Measurements from ENCODE around the gene OTUD7B.

The OTUD7B gene

GRCh38 chr1:149987297-149987595 is 23.3 kb downstream of the OTUD7B start:
- H3K27me3 Mint-ChIP-seq = peaks cover 1% of the 10 kb centered on the region
- no peak for ATAC-seq (ENCODE audit: low read depth)
- H3K4me3 Mint-ChIP-seq = no peak overlapping the region
- no peaks in the 10 kb centered on the region for H3K9me3 Mint-ChIP-seq
- H3K36me3 Mint-ChIP-seq = peaks cover 2% of the 10 kb centered on the region
- no peak for DNase-seq (ENCODE audit: low spot score in 2 of 2)
- H3K4me1 Mint-ChIP-seq = no peaks in the 10 kb centered on the region
- H3K27ac Mint-ChIP-seq = no peak overlapping the region

DNA sequence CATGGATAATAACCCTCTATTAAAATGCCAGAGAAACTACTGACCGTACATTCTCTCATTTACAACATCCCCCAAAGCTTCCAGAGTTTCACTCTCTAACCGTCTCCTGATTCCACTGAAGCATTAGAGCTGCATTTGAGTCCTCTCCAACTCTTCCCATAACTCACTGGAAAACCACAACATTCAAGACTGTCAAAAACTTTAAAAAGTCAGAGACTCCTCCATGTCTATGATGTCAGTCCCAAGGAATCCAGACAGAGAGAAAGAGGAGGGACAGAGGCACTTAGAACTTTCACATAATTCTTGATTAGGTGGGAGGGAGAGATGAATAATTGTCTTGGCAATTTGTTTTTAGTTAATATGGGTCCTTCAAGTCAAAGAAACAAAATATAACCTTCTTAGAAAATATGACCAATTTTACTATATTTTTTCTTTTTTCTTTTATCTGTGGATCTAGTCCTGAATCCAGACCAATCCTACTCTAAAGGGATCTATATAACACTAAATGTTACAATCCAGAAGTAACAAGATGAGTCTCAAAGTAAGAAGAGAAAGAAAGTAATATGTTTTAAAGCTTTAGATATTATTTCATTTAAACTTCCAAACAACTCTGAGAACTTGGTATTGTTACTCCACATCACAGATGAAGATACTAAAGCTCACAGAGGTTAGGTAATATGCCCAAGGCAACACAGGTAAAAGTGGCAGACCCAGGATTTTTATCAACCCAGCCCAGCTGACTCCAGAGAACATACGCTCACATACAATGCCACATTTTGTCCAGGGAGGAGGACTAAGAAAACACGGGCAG is 23.8 kb downstream of the OTUD7B start:
- Mint-ChIP-seq H3K4me1 (no peaks in the 10 kb centered on the region), H3K27ac (no peak overlapping the region), H3K9me3 (no peaks in the 10 kb centered on the region), H3K4me3 (no peak overlapping the region), H3K36me3 (peaks cover 2% of the 10 kb centered on the region), H3K27me3 (peaks cover 1% of the 10 kb centered on the region)
- ATAC-seq (ENCODE audit: low read depth) = no peak
- DNase-seq (ENCODE audit: low spot score in 2 of 2) = no peak

DNA sequence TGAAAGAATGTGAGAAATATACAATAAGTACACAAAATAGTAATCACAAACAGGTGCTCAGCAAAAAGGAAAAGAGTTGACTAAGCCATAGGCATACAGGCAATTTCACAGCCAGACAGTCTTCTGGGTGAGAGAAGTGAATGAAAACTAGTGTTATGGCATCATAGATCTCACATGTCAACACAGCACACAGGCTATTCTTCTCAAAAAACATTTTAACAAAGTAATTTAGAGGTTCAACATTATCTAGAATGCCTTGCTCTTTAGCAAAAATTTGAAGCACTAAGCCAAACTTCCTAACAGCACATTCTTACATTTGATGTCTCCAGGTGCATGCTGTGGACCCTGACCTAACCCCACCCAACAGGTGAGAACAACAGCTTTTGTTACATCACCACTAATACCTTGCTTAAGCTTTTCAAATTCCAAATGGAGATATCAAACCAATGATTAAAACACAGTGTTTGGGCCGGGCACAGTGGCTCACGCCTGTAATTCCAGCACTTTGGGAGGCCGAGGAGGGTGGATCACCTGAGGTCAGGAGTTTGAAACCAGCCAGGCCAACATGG is 30.5 kb downstream of the OTUD7B start:
- H3K36me3 Mint-ChIP-seq = peaks cover 5% of the 10 kb centered on the region
- DNase-seq (ENCODE audit: low spot score in 2 of 2) = no peak
- no peaks in the 10 kb centered on the region for H3K27me3 Mint-ChIP-seq
- H3K4me1 Mint-ChIP-seq = peaks cover 3% of the 10 kb centered on the region
- no peaks in the 10 kb centered on the region for H3K9me3 Mint-ChIP-seq
- no peak for ATAC-seq (ENCODE audit: low read depth)
- no peak overlapping the region for H3K27ac Mint-ChIP-seq
- H3K4me3 Mint-ChIP-seq = no peak overlapping the region

DNA sequence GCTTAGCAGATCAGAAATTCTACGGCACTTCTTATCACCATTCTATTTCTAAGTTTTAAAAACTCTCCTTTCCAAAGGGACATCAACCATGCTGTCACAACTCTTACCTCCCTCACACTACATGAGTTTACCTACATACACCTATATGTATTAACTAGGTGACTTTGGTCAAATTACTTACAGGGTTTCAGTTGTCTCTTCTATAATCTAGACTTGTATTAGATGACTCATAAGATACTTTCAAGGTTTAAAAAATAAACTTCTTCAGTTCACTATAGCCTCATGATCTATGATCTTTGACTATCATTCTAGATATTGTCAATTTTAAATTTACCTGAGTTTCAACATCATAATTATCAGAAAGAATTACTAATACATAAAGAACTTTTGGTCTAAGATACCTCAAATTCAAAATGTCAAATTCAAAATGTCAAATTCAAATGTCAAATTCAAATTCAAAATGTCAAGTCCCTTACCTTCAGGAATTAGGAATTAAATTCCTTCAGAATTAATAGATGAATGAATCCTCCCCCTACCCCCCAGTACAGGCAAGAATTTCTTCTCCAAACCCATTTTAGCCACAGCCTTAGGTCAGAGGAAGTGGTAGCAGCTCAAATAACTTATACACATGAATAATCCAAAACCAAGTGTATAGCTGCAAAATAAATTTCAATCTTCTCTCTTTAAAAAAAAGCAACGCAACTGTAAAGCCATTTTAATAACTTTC is 31.1 kb downstream of the OTUD7B start:
- ATAC-seq (ENCODE audit: low read depth) (no peak), DNase-seq (ENCODE audit: low spot score in 2 of 2) (no peak)
- Mint-ChIP-seq H3K27me3 (no peaks in the 10 kb centered on the region), H3K36me3 (peaks cover 8% of the 10 kb centered on the region), H3K27ac (no peak overlapping the region), H3K4me1 (peaks cover 3% of the 10 kb centered on the region), H3K9me3 (no peaks in the 10 kb centered on the region), H3K4me3 (no peak overlapping the region)

DNA sequence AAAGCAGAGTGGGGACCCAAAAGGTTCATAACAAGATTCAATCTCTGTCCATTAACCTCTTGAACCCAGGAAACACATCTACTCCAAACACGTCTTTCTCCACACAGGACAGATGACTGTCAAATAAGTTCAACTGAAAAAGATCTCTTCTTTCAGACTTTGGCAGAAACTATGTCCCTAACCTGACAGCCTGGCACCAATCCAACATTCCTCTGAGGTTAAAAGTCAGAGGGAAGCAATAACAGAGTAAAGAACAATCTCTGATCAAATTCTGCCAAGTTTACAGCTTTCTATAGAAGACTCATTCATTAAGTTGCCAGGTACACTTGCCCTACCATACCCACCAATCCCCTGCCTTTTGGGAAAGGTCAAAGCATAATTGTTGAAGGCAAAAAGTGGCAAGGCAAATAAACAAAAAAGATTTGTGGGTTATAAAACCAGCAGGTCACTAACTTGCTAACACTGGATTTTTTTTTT is 31.9 kb downstream of the OTUD7B start:
- H3K4me3 Mint-ChIP-seq = no peak overlapping the region
- peaks cover 3% of the 10 kb centered on the region for H3K4me1 Mint-ChIP-seq
- no peak for DNase-seq (ENCODE audit: low spot score in 2 of 2)
- H3K9me3 Mint-ChIP-seq = no peaks in the 10 kb centered on the region
- ATAC-seq (ENCODE audit: low read depth) = no peak
- no peak overlapping the region for H3K27ac Mint-ChIP-seq
- peaks cover 10% of the 10 kb centered on the region for H3K36me3 Mint-ChIP-seq
- H3K27me3 Mint-ChIP-seq = no peaks in the 10 kb centered on the region

- Mint-ChIP-seq H3K36me3 (peaks cover 12% of the 10 kb centered on the region), H3K4me1 (peaks cover 3% of the 10 kb centered on the region), H3K4me3 (no peak overlapping the region), H3K27me3 (no peaks in the 10 kb centered on the region), H3K9me3 (no peaks in the 10 kb centered on the region), H3K27ac (no peak overlapping the region)
- DNase-seq (ENCODE audit: low spot score in 2 of 2) (no peak), ATAC-seq (ENCODE audit: low read depth) (no peak)
Measured at GRCh38 chr1:149977345-149977744, 33.2 kb downstream of the OTUD7B start.

DNA sequence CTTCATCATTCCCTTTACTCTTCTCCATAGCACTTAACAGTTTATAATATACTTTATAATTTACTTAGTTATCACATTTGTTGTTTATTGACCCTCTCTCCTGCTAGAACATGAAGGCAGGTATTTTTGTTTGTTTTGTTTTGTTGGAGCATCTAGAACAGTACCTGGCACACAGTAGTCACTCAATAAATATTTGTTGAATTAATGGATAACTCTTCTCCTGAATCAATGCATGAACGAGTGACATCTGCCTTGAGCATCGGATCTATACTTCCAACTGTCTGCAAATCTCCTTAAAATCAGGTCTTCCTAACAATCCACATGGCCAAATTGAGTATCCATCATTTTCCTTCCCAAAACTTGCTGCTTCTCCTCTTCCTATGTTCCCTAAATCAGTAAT is 38.0 kb downstream of the OTUD7B start:
- Mint-ChIP-seq H3K4me1 (peaks cover 3% of the 10 kb centered on the region), H3K27ac (no peak overlapping the region), H3K27me3 (no peaks in the 10 kb centered on the region), H3K9me3 (no peaks in the 10 kb centered on the region), H3K36me3 (peaks cover 12% of the 10 kb centered on the region), H3K4me3 (no peak overlapping the region)
- ATAC-seq (ENCODE audit: low read depth) = no peak
- no peak for DNase-seq (ENCODE audit: low spot score in 2 of 2)

- Mint-ChIP-seq H3K27me3 (no peaks in the 10 kb centered on the region), H3K36me3 (peaks cover 5% of the 10 kb centered on the region), H3K9me3 (no peaks in the 10 kb centered on the region), H3K4me1 (no peaks in the 10 kb centered on the region), H3K4me3 (no peak overlapping the region), H3K27ac (no peak overlapping the region)
- DNase-seq (ENCODE audit: low spot score in 2 of 2) = no peak
- no peak for ATAC-seq (ENCODE audit: low read depth)
Measured at GRCh38 chr1:149967646-149968045, 42.9 kb downstream of the OTUD7B start.

- H3K27me3 Mint-ChIP-seq = no peaks in the 10 kb centered on the region
- H3K4me1 Mint-ChIP-seq = peaks cover 3% of the 10 kb centered on the region
- no peak overlapping the region for H3K27ac Mint-ChIP-seq
- DNase-seq (ENCODE audit: low spot score in 2 of 2) = no peak
- ATAC-seq (ENCODE audit: low read depth) = no peak
- no peaks in the 10 kb centered on the region for H3K9me3 Mint-ChIP-seq
- H3K36me3 Mint-ChIP-seq = peaks cover 5% of the 10 kb centered on the region
- H3K4me3 Mint-ChIP-seq = no peak overlapping the region
Measured at GRCh38 chr1:149967041-149967440, 43.5 kb downstream of the OTUD7B start.

DNA sequence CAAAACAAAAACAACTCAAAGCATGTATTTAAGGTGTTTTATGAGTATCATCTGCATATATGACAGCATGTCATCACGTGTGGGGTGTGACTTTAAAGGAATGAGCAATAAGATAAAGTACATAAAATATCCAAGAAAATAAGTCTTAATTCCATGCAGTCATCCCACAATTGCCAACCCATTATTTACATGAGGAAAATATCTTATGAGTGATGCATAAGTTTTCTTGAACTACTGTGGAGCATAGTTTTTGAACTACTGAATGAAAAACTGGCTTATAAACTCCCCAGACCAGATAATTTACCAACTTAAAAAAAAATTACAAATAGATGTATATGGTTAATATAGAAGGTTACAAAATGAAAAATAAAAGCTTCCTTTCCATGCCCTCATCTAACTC is 44.1 kb downstream of the OTUD7B start:
- peaks cover 4% of the 10 kb centered on the region for H3K4me1 Mint-ChIP-seq
- no peaks in the 10 kb centered on the region for H3K9me3 Mint-ChIP-seq

DNA sequence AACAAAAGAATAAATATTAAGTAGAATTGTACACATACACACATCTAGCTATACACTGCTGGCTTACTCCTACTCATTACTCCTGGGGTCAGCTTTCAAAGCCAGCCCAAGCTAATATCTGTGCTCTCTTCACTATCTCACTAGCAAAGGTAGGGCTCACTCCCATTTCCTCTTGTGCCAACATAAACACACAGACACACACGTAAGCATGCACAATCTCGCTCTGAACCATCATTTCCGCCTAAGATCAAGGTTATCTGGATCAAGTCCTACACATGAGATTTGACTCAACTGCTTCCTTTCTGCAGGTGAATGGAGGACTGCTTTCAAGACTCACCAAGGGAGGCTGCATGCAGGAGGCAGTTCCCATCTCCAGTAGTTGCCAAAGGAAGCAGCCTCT is 45.1 kb downstream of the OTUD7B start:
- Mint-ChIP-seq H3K4me1 (peaks cover 4% of the 10 kb centered on the region), H3K4me3 (no peak overlapping the region), H3K27ac (no peak overlapping the region), H3K36me3 (peaks cover 5% of the 10 kb centered on the region), H3K27me3 (no peaks in the 10 kb centered on the region), H3K9me3 (no peaks in the 10 kb centered on the region)
- DNase-seq (ENCODE audit: low spot score in 2 of 2) (no peak), ATAC-seq (ENCODE audit: low read depth) (no peak)

More for the DNA sequence above, 44.1 kb downstream of the OTUD7B start:
- Mint-ChIP-seq H3K27ac (no peak overlapping the region), H3K27me3 (no peaks in the 10 kb centered on the region), H3K4me3 (no peak overlapping the region), H3K36me3 (peaks cover 5% of the 10 kb centered on the region)
- ATAC-seq (ENCODE audit: low read depth) (no peak), DNase-seq (ENCODE audit: low spot score in 2 of 2) (no peak)

- ATAC-seq (ENCODE audit: low read depth) = no peak
- Mint-ChIP-seq H3K9me3 (no peaks in the 10 kb centered on the region), H3K27ac (no peak overlapping the region), H3K27me3 (no peaks in the 10 kb centered on the region), H3K4me1 (peaks cover 4% of the 10 kb centered on the region), H3K36me3 (peaks cover 5% of the 10 kb centered on the region), H3K4me3 (no peak overlapping the region)
- DNase-seq (ENCODE audit: low spot score in 2 of 2) = no peak
Measured at GRCh38 chr1:149963358-149963757, 47.2 kb downstream of the OTUD7B start.

- H3K36me3 Mint-ChIP-seq = peaks cover 5% of the 10 kb centered on the region
- H3K4me1 Mint-ChIP-seq = peaks cover 4% of the 10 kb centered on the region
- no peaks in the 10 kb centered on the region for H3K27me3 Mint-ChIP-seq
- H3K9me3 Mint-ChIP-seq = no peaks in the 10 kb centered on the region
- H3K4me3 Mint-ChIP-seq = no peak overlapping the region
- no peak overlapping the region for H3K27ac Mint-ChIP-seq
- no peak for DNase-seq (ENCODE audit: low spot score in 2 of 2)
- ATAC-seq (ENCODE audit: low read depth) = no peak
Measured at GRCh38 chr1:149962736-149963135, 47.8 kb downstream of the OTUD7B start.

DNA sequence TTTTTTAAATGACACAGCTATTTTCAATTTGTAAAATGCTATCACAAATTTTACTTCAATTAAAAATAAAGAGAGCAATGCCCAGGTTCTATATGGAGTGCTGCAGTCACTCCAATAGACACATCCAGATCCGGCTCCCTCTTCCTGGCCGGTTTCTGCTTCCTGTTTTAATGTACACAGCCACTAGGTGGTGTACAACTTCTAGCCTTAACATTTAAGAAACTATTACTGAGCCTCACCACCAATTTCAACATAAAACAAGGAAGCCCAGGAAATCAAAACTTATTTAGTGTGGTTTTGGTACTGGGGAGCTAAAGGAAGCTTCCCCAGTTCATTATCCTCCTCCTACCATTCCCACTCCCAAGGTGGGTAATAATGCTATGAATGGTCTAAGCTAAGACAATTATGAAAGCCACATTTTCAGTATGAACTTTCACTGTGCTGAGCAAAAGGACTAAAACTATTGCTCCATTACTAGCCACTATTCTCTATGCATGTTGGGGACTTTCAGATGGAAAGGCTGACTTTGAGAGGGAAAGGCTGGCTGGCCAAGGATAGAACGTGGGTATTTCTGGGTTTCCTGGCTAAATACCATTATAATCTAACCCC is 48.4 kb downstream of the OTUD7B start:
- peak; percentile 68 for ATAC-seq (ENCODE audit: low read depth)
- Mint-ChIP-seq H3K4me1 (peaks cover 4% of the 10 kb centered on the region), H3K9me3 (no peaks in the 10 kb centered on the region), H3K36me3 (peaks cover 5% of the 10 kb centered on the region), H3K27ac (no peak overlapping the region), H3K4me3 (no peak overlapping the region), H3K27me3 (no peaks in the 10 kb centered on the region)
- peak; percentile 21 to 48 for DNase-seq (ENCODE audit: low spot score in 2 of 2)

All from memory B cell (primary cell).